MM.1S (cell line): Measurements from ENCODE around the gene LTBP1.
"Not testable (repeated sequence)": the region's sequence is repeated elsewhere in the genome, so short reads cannot be mapped to it uniquely, and the experiment has no call there.

Experiments
- DNase-seq: peaks from one replicate; pipeline ENCODE4 v3.0.0-alpha.2; 2015
- H2AFZ ChIP-seq: fragments of 300-600 bp; sonication (generic); 2 replicates; pipeline ENCODE4 v1.6.0; 2016; ENCODE audit warnings: antibody characterized with exemption, low read length
- H3F3A ChIP-seq: fragments of 300-600 bp; sonication (generic); 2 replicates; pipeline ENCODE4 v1.6.1; 2016; ENCODE audit warnings: mild to moderate bottlenecking, antibody characterized with exemption, low read length, moderate library complexity, mixed read lengths; ENCODE audit not compliant: insufficient read depth
- H3K27ac ChIP-seq: fragments of 300-600 bp; sonication (generic); 2 replicates; pipeline ENCODE4 v1.5.1; 2016; ENCODE audit warnings: mild to moderate bottlenecking, low read length
- H3K27me3 ChIP-seq: fragments of 300-600 bp; sonication (generic); replicated peaks from 2 replicates; pipeline ENCODE4 v1.6.0; 2016; ENCODE audit warnings: low read length; ENCODE audit not compliant: insufficient read depth
- H3K36me3 ChIP-seq: fragments of 300-600 bp; sonication (generic); replicated peaks from 2 replicates; pipeline ENCODE4 v1.6.1; 2016; ENCODE audit warnings: mild to moderate bottlenecking, low read length, mixed read lengths; ENCODE audit not compliant: insufficient read depth
- H3K4me1 ChIP-seq: fragments of 300-600 bp; sonication (generic); 2 replicates; pipeline ENCODE4 v1.6.1; 2016; ENCODE audit warnings: low read length, mixed read lengths
- H3K4me2 ChIP-seq: fragments of 300-600 bp; sonication (generic); 2 replicates; pipeline ENCODE4 v1.6.0; 2016; ENCODE audit warnings: low read depth, low read length
- H3K4me3 ChIP-seq: fragments of 300-600 bp; sonication (generic); 2 replicates; pipeline ENCODE4 v1.5.1; 2016; ENCODE audit warnings: low read length, mixed read lengths
- H3K79me2 ChIP-seq: fragments of 300-600 bp; sonication (generic); 2 replicates; pipeline ENCODE4 v1.6.1; 2016; ENCODE audit warnings: mixed run types, low read length, mixed read lengths
- H3K9ac ChIP-seq: fragments of 300-600 bp; sonication (generic); 2 replicates; pipeline ENCODE4 v1.6.1; 2016; ENCODE audit warnings: low read length, mixed read lengths
- H3K9me2 ChIP-seq: fragments of 300-600 bp; sonication (generic); replicated peaks from 2 replicates; pipeline ENCODE4 v1.6.1; 2016; ENCODE audit warnings: mild to moderate bottlenecking, low read length, mixed read lengths; ENCODE audit not compliant: insufficient read depth
- H3K9me3 ChIP-seq: fragments of 300-600 bp; sonication (generic); replicated peaks from 2 replicates; pipeline ENCODE4 v1.6.1; 2016; ENCODE audit warnings: mild to moderate bottlenecking, low read length, mixed read lengths; ENCODE audit not compliant: insufficient read depth
- H4K20me1 ChIP-seq: fragments of 300-600 bp; sonication (generic); 2 replicates; pipeline ENCODE4 v1.6.1; 2016; ENCODE audit warnings: mild to moderate bottlenecking, low read length, moderate library complexity, mixed read lengths; ENCODE audit not compliant: insufficient read depth
- CTCF ChIP-seq: fragments of 300-600 bp; sonication (generic); IDR thresholded peaks from 2 replicates; pipeline ENCODE4 v1.5.1; 2016; ENCODE audit warnings: antibody characterized with exemption, low read length, mixed read lengths
- EZH2 ChIP-seq: fragments of 300-600 bp; sonication (generic); optimal IDR thresholded peaks from 2 replicates; pipeline ENCODE3; 2017; ENCODE audit warnings: low read depth, mild to moderate bottlenecking, antibody characterized with exemption, low read length, mixed read lengths
- EZH2phosphoT487 ChIP-seq: fragments of 300-600 bp; sonication (generic); IDR thresholded peaks from 2 replicates; pipeline ENCODE4 v1.6.1; 2018; ENCODE audit warnings: antibody characterized with exemption, low read length

The LTBP1 gene

GRCh38 chr2:32976409-32977063, 29.8 kb downstream of the LTBP1 start:
- Histone ChIP-seq H3K4me3 (no peak overlapping the region), H3K4me1 (no peaks in the 10 kb centered on the region), H2AFZ (no peak overlapping the region), H3K27ac (no peak overlapping the region), H3K4me2 (no peak overlapping the region), H3K9me3 (no peaks in the 10 kb centered on the region), H4K20me1 (no peaks in the 10 kb centered on the region), H3K36me3 (no peaks in the 10 kb centered on the region), H3K9ac (no peak overlapping the region), H3K79me2 (no peaks in the 10 kb centered on the region), H3F3A (no peaks in the 10 kb centered on the region), H3K27me3 (no peaks in the 10 kb centered on the region), H3K9me2 (no peaks in the 10 kb centered on the region)
- DNase-seq, result no peak
- TF ChIP-seq CTCF (no peak), EZH2 (no peak), EZH2phosphoT487 (no peak)

- no peaks in the 10 kb centered on the region for H3K79me2 ChIP-seq
- H3K27me3 ChIP-seq, result no peaks in the 10 kb centered on the region
- TF ChIP-seq CTCF, result no peak
- TF ChIP-seq EZH2, result no peak
- TF ChIP-seq EZH2phosphoT487, result no peak
- H3K9me3 ChIP-seq, result no peaks in the 10 kb centered on the region
- H3K9me2 ChIP-seq, result no peaks in the 10 kb centered on the region
- H2AFZ ChIP-seq, result no peak overlapping the region
- DNase-seq, result no peak
- no peaks in the 10 kb centered on the region for H3F3A ChIP-seq
- no peaks in the 10 kb centered on the region for H4K20me1 ChIP-seq
- H3K4me2 ChIP-seq, result no peak overlapping the region
- H3K9ac ChIP-seq, result no peak overlapping the region
- no peak overlapping the region for H3K4me3 ChIP-seq
- H3K27ac ChIP-seq, result no peak overlapping the region
- no peaks in the 10 kb centered on the region for H3K36me3 ChIP-seq
- no peaks in the 10 kb centered on the region for H3K4me1 ChIP-seq
These were observed 30.5 kb downstream of the LTBP1 start for GRCh38 chr2:32977228-32977758.

GRCh38 chr2:32981612-32982011, 34.9 kb downstream of the LTBP1 start:
- no peak for TF ChIP-seq EZH2phosphoT487
- no peak for TF ChIP-seq EZH2
- no peak for TF ChIP-seq CTCF
- no peak overlapping the region for H3K27ac ChIP-seq
- no peak overlapping the region for H3K4me3 ChIP-seq

GRCh38 chr2:32983193-32983924, 36.6 kb downstream of the LTBP1 start:
- not testable (repeated sequence) for DNase-seq, H2AFZ ChIP-seq, H3K4me3 ChIP-seq, H3K9ac ChIP-seq, H3F3A ChIP-seq, H3K9me2 ChIP-seq, H3K27me3 ChIP-seq, H3K27ac ChIP-seq, H4K20me1 ChIP-seq, H3K9me3 ChIP-seq, H3K36me3 ChIP-seq, H3K4me2 ChIP-seq, H3K4me1 ChIP-seq, H3K79me2 ChIP-seq

More at GRCh38 chr2:32981612-32982011, 34.9 kb downstream of the LTBP1 start:
- Histone ChIP-seq H3F3A (no peaks in the 10 kb centered on the region), H3K9me2 (no peaks in the 10 kb centered on the region), H3K27me3 (no peaks in the 10 kb centered on the region), H3K9ac (no peak overlapping the region), H2AFZ (no peak overlapping the region), H3K4me2 (no peak overlapping the region), H3K79me2 (no peaks in the 10 kb centered on the region), H4K20me1 (no peaks in the 10 kb centered on the region), H3K36me3 (no peaks in the 10 kb centered on the region), H3K4me1 (no peaks in the 10 kb centered on the region), H3K9me3 (no peaks in the 10 kb centered on the region)
- DNase-seq, result no peak
